Epithelial cell of esophagus (primary cell): ENCODE data around the gene RNF214.

Experiments
- DNase-seq: peaks from one replicate; pipeline ENCODE4 v3.0.0; 2010; ENCODE audit warnings: low read depth
- H3K4me3 ChIP-seq: 2 replicates; pipeline ENCODE4 v1.5.1; 2011; ENCODE audit warnings: mild to moderate bottlenecking, low read length, control low read depth
- CTCF ChIP-seq: IDR thresholded peaks from 2 replicates; pipeline ENCODE4 v1.5.1; 2011; ENCODE audit warnings: low read depth, mild to moderate bottlenecking, low read length, control low read depth, inconsistent platforms; ENCODE audit not compliant: insufficient read depth; ENCODE audit errors: missing control alignments

Gene RNF214

GRCh38 chr11:117335399-117335798 is 102.9 kb downstream of the RNF214 start:
- TF ChIP-seq CTCF = no peak
- no peak overlapping the region for H3K4me3 ChIP-seq
- DNase-seq = no peak
